Testis (tissue), 2 donors: ENCODE data around the gene MMP20.

Experiments used
- CTCF ChIP-seq, 3 experiments: fragments of 450-650 bp in 2 of 3; fragments of 200-600 bp in 1 of 3; sonication (generic) in 1 of 3; IDR thresholded peaks; one replicate each; pipeline ENCODE4 v1.5.1; 2016 to 2019; ENCODE audit warnings: antibody characterized with exemption in 3 of 3, mild to moderate bottlenecking in 2 of 3, moderate library complexity in 1 of 3
- POLR2A ChIP-seq: fragments of 450-650 bp; IDR thresholded peaks from one replicate; pipeline ENCODE4 v1.6.1; 2017; ENCODE audit warnings: antibody characterized with exemption, mild to moderate bottlenecking, moderate library complexity

DNA sequence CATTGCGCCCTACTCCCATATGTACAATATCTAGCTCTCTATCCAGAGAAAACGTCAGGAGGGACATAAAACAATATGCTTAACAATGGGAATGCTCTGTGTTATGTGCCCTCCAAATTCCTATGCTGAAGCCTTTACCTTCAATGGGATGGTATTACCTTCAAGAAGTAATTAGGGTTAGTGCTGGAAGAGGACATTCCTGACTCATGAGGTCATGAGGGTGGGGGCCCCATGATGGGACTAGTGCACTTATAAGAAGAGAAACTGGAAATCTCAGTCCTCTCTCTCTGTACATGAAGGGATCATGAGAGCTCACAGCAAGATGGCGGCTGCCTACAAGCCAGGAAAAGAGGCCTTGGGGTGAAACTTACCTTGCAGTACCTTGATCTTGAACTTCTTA, 20.3 kb downstream of the MMP20 start:
- TF ChIP-seq CTCF (IDR thresholded peaks at IDR 0.05) (no peak), POLR2A (no peak)
